Upper lobe of left lung (tissue), 4 donors: ENCODE measurements around the gene CAST.

Experiments
- CTCF ChIP-seq, 6 experiments: fragments of 450-650 bp in 4 of 6; fragments of 200-600 bp in 2 of 6; sonication (generic) in 2 of 6; IDR thresholded peaks; one replicate each; pipeline ENCODE4 v1.5.1; 2016 to 2019; ENCODE audit warnings: antibody characterized with exemption in 6 of 6
- EP300 ChIP-seq, 4 donors: sonication (generic); formaldehyde crosslinking; IDR thresholded peaks; one replicate each; pipeline ENCODE4 v1.5.1; 2017; ENCODE audit warnings: antibody characterized with exemption in 4 of 4, control low read depth in 2 of 4
- POLR2A ChIP-seq, 4 donors: fragments of 450-650 bp; IDR thresholded peaks; one replicate each; pipeline ENCODE4 v1.5.1; 2016 to 2017; ENCODE audit warnings: antibody characterized with exemption in 4 of 4, mild to moderate bottlenecking in 2 of 4
- POLR2AphosphoS5 ChIP-seq, 2 donors: sonication (generic); formaldehyde crosslinking; IDR thresholded peaks; one replicate each; pipeline ENCODE4 v1.5.1; 2017; ENCODE audit warnings: antibody characterized with exemption in 2 of 2

- no peak for TF ChIP-seq CTCF (IDR thresholded peaks at IDR 0.05)
- no peak for TF ChIP-seq POLR2AphosphoS5 (IDR thresholded peaks at IDR 0.05)
- no peak for TF ChIP-seq POLR2A (IDR thresholded peaks at IDR 0.05)
- TF ChIP-seq EP300 (IDR thresholded peaks at IDR 0.05) = no peak
Observed at GRCh38 chr5:96734871-96735325, 72.7 kb downstream of the CAST start.
